ENCODE measurements around the gene LAMTOR3. TPM values are rescaled to one million over a fixed set of nuclear protein-coding genes. Genes with fewer than 3 reads are reported as not detected.
A peak's percentile ranks its signal among the peaks of the same experiment; 100 is the strongest.

Gene LAMTOR3
- total and polyA plus RNA-seq, 9 of the 15 experiments (the other 6 are each of a cell fraction or from before 2014, with no cell fraction given): 17.9 to 146 (median 59.4) TPM

DNA sequence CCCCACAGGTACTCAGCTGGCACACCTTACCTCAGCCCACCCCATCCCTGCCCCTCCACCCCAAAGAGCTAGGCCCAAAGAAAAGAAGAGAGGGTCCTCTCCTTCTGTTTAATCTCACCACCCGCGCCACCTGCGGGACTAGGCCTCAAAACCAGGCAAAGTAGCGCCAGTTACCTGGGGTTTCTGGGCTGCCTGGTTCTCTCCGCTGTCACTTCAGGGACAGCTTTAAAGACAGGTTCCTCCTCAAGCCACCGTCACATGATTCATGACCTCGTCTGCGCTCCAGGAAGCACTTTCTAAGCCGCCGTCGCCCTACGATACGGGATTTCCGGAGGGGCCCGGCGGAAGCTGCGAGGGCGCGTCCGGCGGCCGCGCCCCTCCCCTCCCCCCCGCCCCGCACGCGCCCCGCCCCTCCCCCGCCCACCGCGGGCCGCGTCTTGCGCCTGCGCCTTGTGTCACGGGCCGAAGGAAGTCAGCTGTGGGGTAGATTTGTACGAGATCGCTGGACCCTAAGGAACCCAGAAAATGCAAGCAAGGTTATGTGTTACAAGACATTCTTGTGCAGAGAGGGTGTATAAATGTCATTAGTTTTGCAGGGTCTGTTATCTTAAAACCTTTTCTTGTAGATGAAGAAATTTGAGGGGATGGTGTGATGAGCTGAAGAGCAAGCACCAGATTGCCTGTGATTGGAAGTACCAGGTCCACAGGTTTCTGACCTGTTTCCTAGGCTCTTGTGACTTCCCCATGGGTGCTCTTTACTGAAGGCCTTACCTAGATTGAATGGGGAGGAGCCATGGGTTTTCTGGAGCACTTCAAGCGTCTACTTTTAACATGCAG, at the start of gene LAMTOR3 (continued):
- TF ChIP-seq, protein P1, sequence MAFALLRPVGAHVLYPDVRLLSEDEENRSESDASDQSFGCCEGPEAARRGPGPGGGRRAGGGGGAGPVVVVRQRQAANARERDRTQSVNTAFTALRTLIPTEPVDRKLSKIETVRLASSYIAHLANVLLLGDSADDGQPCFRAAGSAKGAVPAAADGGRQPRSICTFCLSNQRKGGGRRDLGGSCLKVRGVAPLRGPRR (CRISPR knock-in tag; IDR thresholded peaks at IDR 0.05): no peak
- TF ChIP-seq ATF7 (IDR thresholded peaks at IDR 0.05): peak; percentile 26; the same call in 1 of the 2 replicates
- TF ChIP-seq ZBED1 (IDR thresholded peaks at IDR 0.05): no peak
- TF ChIP-seq NCOA1 (IDR thresholded peaks at IDR 0.05; ENCODE audit: low read depth): no peak
- no peak for TF ChIP-seq ZC3H8 (IDR thresholded peaks at IDR 0.05)
- TF ChIP-seq PHF8 (IDR thresholded peaks at IDR 0.05; ENCODE audit: borderline replicate concordance, low read length): peak; percentile 78
- no peak for TF ChIP-seq HMGN3 (IDR thresholded peaks at IDR 0.05; ENCODE audit: borderline replicate concordance, extremely low read depth, insufficient read length, low read depth, low read length)
- TF ChIP-seq, protein P2, sequence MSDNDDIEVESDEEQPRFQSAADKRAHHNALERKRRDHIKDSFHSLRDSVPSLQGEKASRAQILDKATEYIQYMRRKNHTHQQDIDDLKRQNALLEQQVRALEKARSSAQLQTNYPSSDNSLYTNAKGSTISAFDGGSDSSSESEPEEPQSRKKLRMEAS (CRISPR knock-in tag; IDR thresholded peaks at IDR 0.05): no peak
- TF ChIP-seq, protein P3, sequence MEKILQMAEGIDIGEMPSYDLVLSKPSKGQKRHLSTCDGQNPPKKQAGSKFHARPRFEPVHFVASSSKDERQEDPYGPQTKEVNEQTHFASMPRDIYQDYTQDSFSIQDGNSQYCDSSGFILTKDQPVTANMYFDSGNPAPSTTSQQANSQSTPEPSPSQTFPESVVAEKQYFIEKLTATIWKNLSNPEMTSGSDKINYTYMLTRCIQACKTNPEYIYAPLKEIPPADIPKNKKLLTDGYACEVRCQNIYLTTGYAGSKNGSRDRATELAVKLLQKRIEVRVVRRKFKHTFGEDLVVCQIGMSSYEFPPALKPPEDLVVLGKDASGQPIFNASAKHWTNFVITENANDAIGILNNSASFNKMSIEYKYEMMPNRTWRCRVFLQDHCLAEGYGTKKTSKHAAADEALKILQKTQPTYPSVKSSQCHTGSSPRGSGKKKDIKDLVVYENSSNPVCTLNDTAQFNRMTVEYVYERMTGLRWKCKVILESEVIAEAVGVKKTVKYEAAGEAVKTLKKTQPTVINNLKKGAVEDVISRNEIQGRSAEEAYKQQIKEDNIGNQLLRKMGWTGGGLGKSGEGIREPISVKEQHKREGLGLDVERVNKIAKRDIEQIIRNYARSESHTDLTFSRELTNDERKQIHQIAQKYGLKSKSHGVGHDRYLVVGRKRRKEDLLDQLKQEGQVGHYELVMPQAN (IDR thresholded peaks at IDR 0.05; ENCODE audit: borderline replicate concordance): peak; percentile 87
- TF ChIP-seq, protein P4, sequence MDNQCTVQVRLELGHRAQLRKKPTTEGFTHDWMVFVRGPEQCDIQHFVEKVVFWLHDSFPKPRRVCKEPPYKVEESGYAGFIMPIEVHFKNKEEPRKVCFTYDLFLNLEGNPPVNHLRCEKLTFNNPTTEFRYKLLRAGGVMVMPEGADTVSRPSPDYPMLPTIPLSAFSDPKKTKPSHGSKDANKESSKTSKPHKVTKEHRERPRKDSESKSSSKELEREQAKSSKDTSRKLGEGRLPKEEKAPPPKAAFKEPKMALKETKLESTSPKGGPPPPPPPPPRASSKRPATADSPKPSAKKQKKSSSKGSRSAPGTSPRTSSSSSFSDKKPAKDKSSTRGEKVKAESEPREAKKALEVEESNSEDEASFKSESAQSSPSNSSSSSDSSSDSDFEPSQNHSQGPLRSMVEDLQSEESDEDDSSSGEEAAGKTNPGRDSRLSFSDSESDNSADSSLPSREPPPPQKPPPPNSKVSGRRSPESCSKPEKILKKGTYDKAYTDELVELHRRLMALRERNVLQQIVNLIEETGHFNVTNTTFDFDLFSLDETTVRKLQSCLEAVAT (IDR thresholded peaks at IDR 0.05): no peak
- TF ChIP-seq ZNF551 (CRISPR knock-in tag; IDR thresholded peaks at IDR 0.05): no peak
- TF ChIP-seq SNIP1 (IDR thresholded peaks at IDR 0.05; ENCODE audit: low read depth): no peak
- no peak for TF ChIP-seq CBX2 (IDR thresholded peaks at IDR 0.05; ENCODE audit: insufficient read depth, low read length, poor library complexity, severe bottlenecking)
- no peak for TF ChIP-seq PHB2 (IDR thresholded peaks at IDR 0.05; ENCODE audit: low read depth)
- TF ChIP-seq SETDB1 (IDR thresholded peaks at IDR 0.05; ENCODE audit: low read length): no peak
- no peak for TF ChIP-seq MYBL2 (IDR thresholded peaks at IDR 0.05; ENCODE audit: low read depth)
- TF ChIP-seq MYBL2 (CRISPR knock-in tag; IDR thresholded peaks at IDR 0.05; ENCODE audit: borderline replicate concordance): no peak
- peak; percentile 44 for TF ChIP-seq HDAC3 (IDR thresholded peaks at IDR 0.05; ENCODE audit: borderline replicate concordance, partially characterized antibody)
- TF ChIP-seq, protein P5, sequence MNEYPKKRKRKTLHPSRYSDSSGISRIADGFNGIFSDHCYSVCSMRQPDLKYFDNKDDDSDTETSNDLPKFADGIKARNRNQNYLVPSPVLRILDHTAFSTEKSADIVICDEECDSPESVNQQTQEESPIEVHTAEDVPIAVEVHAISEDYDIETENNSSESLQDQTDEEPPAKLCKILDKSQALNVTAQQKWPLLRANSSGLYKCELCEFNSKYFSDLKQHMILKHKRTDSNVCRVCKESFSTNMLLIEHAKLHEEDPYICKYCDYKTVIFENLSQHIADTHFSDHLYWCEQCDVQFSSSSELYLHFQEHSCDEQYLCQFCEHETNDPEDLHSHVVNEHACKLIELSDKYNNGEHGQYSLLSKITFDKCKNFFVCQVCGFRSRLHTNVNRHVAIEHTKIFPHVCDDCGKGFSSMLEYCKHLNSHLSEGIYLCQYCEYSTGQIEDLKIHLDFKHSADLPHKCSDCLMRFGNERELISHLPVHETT (CRISPR knock-in tag; conservative IDR thresholded peaks at IDR 0.05 in 1 of 2, IDR thresholded peaks at IDR 0.05 in 1 of 2): peak in 1 of 2 experiments; percentile 63; a peak in 1 of 4 replicates
- no peak for TF ChIP-seq KAT2B (IDR thresholded peaks at IDR 0.05; ENCODE audit: low read depth, low read length)
- no peak for TF ChIP-seq CREBBP (IDR thresholded peaks at IDR 0.05; ENCODE audit: low read depth, low read length)
- peak; percentile 66 for TF ChIP-seq SUPT5H (IDR thresholded peaks at IDR 0.05)
